Loucy (cell line): ENCODE data around the gene PPP1R13B.

Experiments used
- EZH2phosphoT487 ChIP-seq: fragments of 200-600 bp; IDR thresholded peaks from 2 replicates; pipeline ENCODE4 v1.6.1; 2018; ENCODE audit warnings: antibody characterized with exemption, mild to moderate bottlenecking, moderate library complexity, borderline replicate concordance
- TF ChIP-seq, protein P1 (sequence below): fragments of 200-600 bp; sonication (generic); conservative IDR thresholded peaks from 2 replicates; pipeline ENCODE4 v1.5.1; 2014; ENCODE audit warnings: mild to moderate bottlenecking, antibody characterized with exemption, low read length

DNA sequence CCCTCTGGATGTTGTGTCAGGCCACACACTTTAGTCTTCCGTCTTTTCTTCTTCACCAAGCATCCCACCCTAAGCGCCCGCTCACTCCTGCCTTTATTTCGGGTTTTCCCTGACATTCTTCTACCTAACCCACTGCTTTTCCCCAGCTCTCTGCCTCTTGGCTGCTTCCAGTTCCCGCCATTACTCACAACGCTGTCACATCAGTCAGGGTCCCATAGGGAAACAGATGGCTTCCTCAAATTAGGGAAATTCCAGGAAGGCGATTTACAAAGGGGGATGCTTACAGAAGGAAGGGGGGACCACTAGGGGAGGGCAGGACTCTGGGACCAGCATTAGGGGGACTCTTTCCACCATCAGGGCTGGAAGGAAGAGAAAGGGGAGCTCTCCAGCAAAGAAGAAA lies 9.2 kb upstream of the PPP1R13B start:
- TF ChIP-seq, protein P1, sequence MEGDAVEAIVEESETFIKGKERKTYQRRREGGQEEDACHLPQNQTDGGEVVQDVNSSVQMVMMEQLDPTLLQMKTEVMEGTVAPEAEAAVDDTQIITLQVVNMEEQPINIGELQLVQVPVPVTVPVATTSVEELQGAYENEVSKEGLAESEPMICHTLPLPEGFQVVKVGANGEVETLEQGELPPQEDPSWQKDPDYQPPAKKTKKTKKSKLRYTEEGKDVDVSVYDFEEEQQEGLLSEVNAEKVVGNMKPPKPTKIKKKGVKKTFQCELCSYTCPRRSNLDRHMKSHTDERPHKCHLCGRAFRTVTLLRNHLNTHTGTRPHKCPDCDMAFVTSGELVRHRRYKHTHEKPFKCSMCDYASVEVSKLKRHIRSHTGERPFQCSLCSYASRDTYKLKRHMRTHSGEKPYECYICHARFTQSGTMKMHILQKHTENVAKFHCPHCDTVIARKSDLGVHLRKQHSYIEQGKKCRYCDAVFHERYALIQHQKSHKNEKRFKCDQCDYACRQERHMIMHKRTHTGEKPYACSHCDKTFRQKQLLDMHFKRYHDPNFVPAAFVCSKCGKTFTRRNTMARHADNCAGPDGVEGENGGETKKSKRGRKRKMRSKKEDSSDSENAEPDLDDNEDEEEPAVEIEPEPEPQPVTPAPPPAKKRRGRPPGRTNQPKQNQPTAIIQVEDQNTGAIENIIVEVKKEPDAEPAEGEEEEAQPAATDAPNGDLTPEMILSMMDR: no peak
- no peak for TF ChIP-seq EZH2phosphoT487
